Adrenal gland (tissue), 12 donors: Measurements from ENCODE around the gene CMPK2. TPM values are rescaled to one million over a fixed set of nuclear protein-coding genes. Genes with fewer than 3 reads are reported as not detected.

Experiments used
- DNase-seq, 7 donors: peaks; one replicate each; pipeline ENCODE4 v3.0.0-alpha.2; 2019 to 2020
- H3K27ac ChIP-seq, 5 donors: fragments of 200-600 bp; sonication (generic) in 4 of 5; 1 replicate in 3 of 5; 2 replicates in 2 of 5; pipeline versions ENCODE4 v1.5.1 to v1.8.0; 2016 to 2020; ENCODE audit warnings: mild to moderate bottlenecking in 1 of 5
- H3K27me3 ChIP-seq: fragments of 200-600 bp; 2 replicates; pipeline ENCODE4 v1.8.0; 2021
- H3K36me3 ChIP-seq, 2 donors: fragments of 200-600 bp; replicated peaks in 1 of 2; 1 replicate in 1 of 2; 2 replicates in 1 of 2; pipeline versions ENCODE4 v1.5.1 to v1.8.0; 2018 to 2022
- H3K4me1 ChIP-seq, 2 donors: fragments of 200-600 bp; replicated peaks in 1 of 2; 1 replicate in 1 of 2; 2 replicates in 1 of 2; pipeline versions ENCODE4 v1.5.1 to v1.8.0; 2018 to 2021
- H3K4me3 ChIP-seq, 4 donors: fragments of 200-600 bp; sonication (generic) in 3 of 4; one replicate each; pipeline ENCODE4 v1.5.1; 2016 to 2018
- H3K9me3 ChIP-seq, 3 donors: fragments of 200-600 bp; sonication (generic) in 1 of 3; replicated peaks in 1 of 3; 1 replicate in 2 of 3; 2 replicates in 1 of 3; pipeline versions ENCODE4 v1.5.1 to v1.8.0; 2016 to 2021
- POLR2A ChIP-seq, 2 donors: fragments of 450-650 bp; IDR thresholded peaks; one replicate each; pipeline ENCODE4 v1.6.1; 2017; ENCODE audit warnings: antibody characterized with exemption in 2 of 2, mild to moderate bottlenecking in 2 of 2, moderate library complexity in 1 of 2
- WGBS, 4 donors: extraction: QIAGEN DNeasy Blood & Tissue Kit in 2 of 4; methylation state at CpG; one replicate each; pipeline versions ENCODE4 v1.1.5 to v1.1.7; 2013 to 2017; 5-methylcytosine and 5-hydroxymethylcytosine counted together
- intact Hi-C, 2 donors: fragments of 100-400 bp; cut with DNase I; formaldehyde crosslinking; loops; one replicate each; pipeline versions ENCODE4 v1.14.1 to v1.15.0; 2022 to 2023
- polyA plus RNA-seq, 3 donors: library from polyadenylated mRNA; stranded (reverse); fragments of 200-250 nt in 2 of 3; fragments of 350-450 nt in 1 of 3; fragmentation: Illumina TruSeq in 1 of 3; extraction: RNeasy Lipid Tissue Mini Kit (QIAGEN cat#74804) in 1 of 3; gene quantifications; one replicate each; pipeline ENCODE4 v1.2.3, GENCODE V29; 2013 to 2014
- total RNA-seq, 9 donors: library from RNA; depleted of rRNA in 4 of 9; stranded (reverse); fragments of >200 nt in 4 of 9; fragments of 120-200 nt in 1 of 9; fragmentation: NEBNext Ultra II Directional in 1 of 9; extraction: Animal tissue kit (Norgen Biotek cat#: 25700) in 1 of 9; gene quantifications; one replicate each; pipeline versions ENCODE4 v1.1.0 to v1.2.4, GENCODE V29; 2013 to 2023
- TF ChIP-seq, protein P1 (sequence below), 6 experiments: fragments of 450-650 bp in 4 of 6; fragments of 200-600 bp in 2 of 6; sonication (generic) in 1 of 6; IDR thresholded peaks; 1 replicate in 5 of 6; 2 replicates in 1 of 6; pipeline versions ENCODE4 v1.5.1 to v1.8.0; 2016 to 2021; ENCODE audit warnings: antibody characterized with exemption in 6 of 6, mild to moderate bottlenecking in 2 of 6, moderate library complexity in 1 of 6
- donor health status: healthy with polysubstance abuse.
- donor health status: Bipolar disorder and iron deficiency.
- donor health status: DM: yes; HTN: yes; CAD: no.
- donor health status: DM: no; HTN: no; CAD: no.
- donor health status: DM: no; HTN: no; CAD: no.
- donor health status: DM: yes; HTN: yes; CAD: no.

CMPK2 gene
- total and polyA plus RNA-seq, 12 donors, result 2.4 to 18.8 (median 6.2) TPM

GRCh38 chr2:6852195-6852594 lies 13.5 kb downstream of the CMPK2 start:
- DNase-seq, result no peak
- H3K4me1 ChIP-seq, result no peaks in the 10 kb centered on the region
- WGBS, 4 donors, result 90 to 98% (median 94%) methylated on average over 2 of the region's 2 CpGs
- no peak for TF ChIP-seq POLR2A (IDR thresholded peaks at IDR 0.05)
- TF ChIP-seq, protein P1, sequence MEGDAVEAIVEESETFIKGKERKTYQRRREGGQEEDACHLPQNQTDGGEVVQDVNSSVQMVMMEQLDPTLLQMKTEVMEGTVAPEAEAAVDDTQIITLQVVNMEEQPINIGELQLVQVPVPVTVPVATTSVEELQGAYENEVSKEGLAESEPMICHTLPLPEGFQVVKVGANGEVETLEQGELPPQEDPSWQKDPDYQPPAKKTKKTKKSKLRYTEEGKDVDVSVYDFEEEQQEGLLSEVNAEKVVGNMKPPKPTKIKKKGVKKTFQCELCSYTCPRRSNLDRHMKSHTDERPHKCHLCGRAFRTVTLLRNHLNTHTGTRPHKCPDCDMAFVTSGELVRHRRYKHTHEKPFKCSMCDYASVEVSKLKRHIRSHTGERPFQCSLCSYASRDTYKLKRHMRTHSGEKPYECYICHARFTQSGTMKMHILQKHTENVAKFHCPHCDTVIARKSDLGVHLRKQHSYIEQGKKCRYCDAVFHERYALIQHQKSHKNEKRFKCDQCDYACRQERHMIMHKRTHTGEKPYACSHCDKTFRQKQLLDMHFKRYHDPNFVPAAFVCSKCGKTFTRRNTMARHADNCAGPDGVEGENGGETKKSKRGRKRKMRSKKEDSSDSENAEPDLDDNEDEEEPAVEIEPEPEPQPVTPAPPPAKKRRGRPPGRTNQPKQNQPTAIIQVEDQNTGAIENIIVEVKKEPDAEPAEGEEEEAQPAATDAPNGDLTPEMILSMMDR (IDR thresholded peaks at IDR 0.05), result no peak
- no peak overlapping the region for H3K27ac ChIP-seq
- H3K36me3 ChIP-seq, result no peaks in the 10 kb centered on the region
- peaks cover 0 to 18% (median 0%) of the 10 kb centered on the region in 3 donors for H3K9me3 ChIP-seq
- intact Hi-C loops, result no loop called here
- H3K4me3 ChIP-seq, result no peak overlapping the region
- no peaks in the 10 kb centered on the region for H3K27me3 ChIP-seq

DNA sequence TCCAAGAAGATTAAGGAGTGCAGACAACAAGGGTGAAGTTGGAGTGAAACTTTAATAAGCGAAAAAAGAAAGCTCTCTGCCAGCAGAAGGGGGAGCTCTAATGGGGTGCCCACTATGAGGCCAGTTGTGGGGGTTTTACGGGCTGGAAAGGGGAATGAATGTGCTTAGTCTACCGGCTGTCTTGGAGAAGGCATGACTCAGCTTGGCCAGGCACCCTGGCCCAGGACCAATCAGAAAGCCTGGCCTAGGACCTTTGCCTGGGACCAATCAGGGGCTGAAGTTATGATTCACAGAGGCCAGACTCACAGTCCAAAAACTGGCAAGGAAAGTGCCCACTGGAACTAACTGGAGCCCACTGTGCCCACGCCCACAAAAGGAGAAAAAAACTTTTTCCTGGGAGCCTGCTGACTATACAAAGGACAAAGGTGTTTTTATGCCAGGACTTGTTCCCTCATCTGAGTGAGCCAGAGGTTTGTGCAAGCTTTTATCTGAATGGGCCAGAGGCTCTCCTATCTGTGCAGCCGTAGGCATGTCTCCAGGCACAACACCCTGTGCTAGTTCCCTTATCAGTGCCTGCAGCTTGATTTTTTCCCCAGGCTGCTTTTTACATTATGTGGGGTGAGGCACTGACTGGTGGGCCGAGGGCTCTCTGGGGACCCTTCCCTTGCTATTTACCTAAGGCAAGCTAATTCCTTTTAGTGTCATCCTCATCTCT lies 18.6 kb downstream of the CMPK2 start:
- Histone ChIP-seq H3K9me3 (peaks cover 0 to 69% (median 0%) of the 10 kb centered on the region in 3 donors), H3K4me1 (no peaks in the 10 kb centered on the region), H3K27me3 (no peaks in the 10 kb centered on the region), H3K36me3 (no peaks in the 10 kb centered on the region), H3K4me3 (no peak overlapping the region), H3K27ac (no peak overlapping the region)
- WGBS, 4 donors, result 93 to 96% (median 94%) methylated on average over 6 of the region's 6 CpGs
- TF ChIP-seq, protein P1 (IDR thresholded peaks at IDR 0.05), result no peak
- no peak for TF ChIP-seq POLR2A (IDR thresholded peaks at IDR 0.05)
- intact Hi-C loops, result no loop called here
- no peak for DNase-seq

GRCh38 chr2:6846540-6846939 lies 19.2 kb downstream of the CMPK2 start:
- intact Hi-C loops, result no loop called here
- Histone ChIP-seq H3K4me3 (no peak overlapping the region), H3K27ac (no peak overlapping the region), H3K9me3 (peaks cover 0 to 70% (median 0%) of the 10 kb centered on the region in 3 donors), H3K4me1 (no peaks in the 10 kb centered on the region), H3K36me3 (no peaks in the 10 kb centered on the region), H3K27me3 (no peaks in the 10 kb centered on the region)
- no peak for DNase-seq
- TF ChIP-seq POLR2A (IDR thresholded peaks at IDR 0.05), result no peak
- TF ChIP-seq, protein P1 (IDR thresholded peaks at IDR 0.05), result no peak
- 87 to 94% (median 89%) methylated on average over 1 of the region's 1 CpG for WGBS, 4 donors

- Histone ChIP-seq H3K27ac (no peak overlapping the region), H3K27me3 (no peaks in the 10 kb centered on the region), H3K36me3 (no peaks in the 10 kb centered on the region), H3K4me1 (no peaks in the 10 kb centered on the region), H3K9me3 (peaks cover 0 to 70% (median 0%) of the 10 kb centered on the region in 3 donors), H3K4me3 (peak overlapping the region in 1 of 4 donors; percentile 9)
- TF ChIP-seq, protein P1 (IDR thresholded peaks at IDR 0.05), result no peak
- no peak for TF ChIP-seq POLR2A (IDR thresholded peaks at IDR 0.05)
- no peak for DNase-seq
- 82 to 99% (median 89%) methylated on average over 2 of the region's 2 CpGs for WGBS, 4 donors
- intact Hi-C loops, result no loop called here
These were observed 19.8 kb downstream of the CMPK2 start for GRCh38 chr2:6845903-6846302.
